Ascending aorta (tissue), 2 donors: Measurements from ENCODE around the gene ACIN1. TPM values are rescaled to one million over a fixed set of nuclear protein-coding genes. Genes with fewer than 3 reads are reported as not detected.

Experiments used
- DNase-seq, 2 donors: peaks; one replicate each; pipeline ENCODE4 v3.0.0-alpha.2; 2019; ENCODE audit warnings: low spot score in 2 of 2
- H3K27ac ChIP-seq, 2 donors: fragments of 200-600 bp; sonication (generic); one replicate each; pipeline ENCODE4 v1.5.1; 2016 to 2017; ENCODE audit warnings: mild to moderate bottlenecking in 1 of 2
- H3K27me3 ChIP-seq: fragments of 200-600 bp; sonication (generic); one replicate; pipeline ENCODE4 v1.5.1; 2017
- H3K36me3 ChIP-seq, 2 donors: fragments of 200-600 bp; sonication (generic); one replicate each; pipeline ENCODE4 v1.5.1; 2016
- H3K4me1 ChIP-seq, 2 donors: fragments of 200-600 bp; sonication (generic); one replicate each; pipeline ENCODE4 v1.5.1; 2016 to 2017; ENCODE audit warnings: mild to moderate bottlenecking in 1 of 2
- H3K4me3 ChIP-seq, 2 donors: fragments of 200-600 bp; sonication (generic); one replicate each; pipeline ENCODE4 v1.5.1; 2016 to 2017; ENCODE audit warnings: mild to moderate bottlenecking in 1 of 2
- H3K9me3 ChIP-seq, 2 donors: fragments of 200-600 bp; sonication (generic); one replicate each; pipeline ENCODE4 v1.5.1; 2016
- CTCF ChIP-seq, 3 experiments: fragments of 200-600 bp in 2 of 3; fragments of 450-650 bp in 1 of 3; sonication (generic) in 2 of 3; IDR thresholded peaks; one replicate each; pipeline ENCODE4 v1.5.1; 2016 to 2019; ENCODE audit warnings: antibody characterized with exemption in 3 of 3, mild to moderate bottlenecking in 1 of 3, moderate library complexity in 1 of 3
- intact Hi-C: fragments of 100-400 bp; cut with DNase I; formaldehyde crosslinking; loops from one replicate; pipeline ENCODE4 v1.15.1; 2023
- total RNA-seq: library from RNA; depleted of rRNA; stranded (reverse); fragments of >200 nt; gene quantifications from one replicate; pipeline ENCODE4 v1.1.0, GENCODE V29; 2016

The ACIN1 gene
- total RNA-seq, 1 donor from 2014 or later: 58.9 TPM

GRCh38 chr14:23049011-23049410 lies 45.9 kb downstream of the ACIN1 start:
- no peak overlapping the region for H3K4me3 ChIP-seq
- no peaks in the 10 kb centered on the region for H3K4me1 ChIP-seq
- no peaks in the 10 kb centered on the region for H3K9me3 ChIP-seq
- H3K36me3 ChIP-seq: no peaks in the 10 kb centered on the region
- no peaks in the 10 kb centered on the region for H3K27me3 ChIP-seq
- no peak for DNase-seq
- TF ChIP-seq CTCF (IDR thresholded peaks at IDR 0.05): no peak
- H3K27ac ChIP-seq: no peak overlapping the region
- intact Hi-C loops: no loop called here

- Histone ChIP-seq H3K27ac (no peak overlapping the region), H3K36me3 (no peaks in the 10 kb centered on the region), H3K4me3 (no peak overlapping the region), H3K4me1 (no peaks in the 10 kb centered on the region), H3K9me3 (no peaks in the 10 kb centered on the region), H3K27me3 (no peaks in the 10 kb centered on the region)
- TF ChIP-seq CTCF (IDR thresholded peaks at IDR 0.05): no peak
- no peak for DNase-seq
- intact Hi-C loops: no loop called here
Observed at GRCh38 chr14:23047751-23048693, 46.9 kb downstream of the ACIN1 start.

GRCh38 chr14:23047034-23047634 lies 47.8 kb downstream of the ACIN1 start:
- TF ChIP-seq CTCF (IDR thresholded peaks at IDR 0.05): no peak
- intact Hi-C loops: no loop called here
- Histone ChIP-seq H3K36me3 (no peaks in the 10 kb centered on the region), H3K9me3 (no peaks in the 10 kb centered on the region), H3K4me3 (no peak overlapping the region), H3K4me1 (no peaks in the 10 kb centered on the region), H3K27me3 (no peaks in the 10 kb centered on the region), H3K27ac (no peak overlapping the region)
- DNase-seq: no peak

- TF ChIP-seq CTCF (IDR thresholded peaks at IDR 0.05): no peak
- no peak for DNase-seq
- no peaks in the 10 kb centered on the region for H3K9me3 ChIP-seq
- no peaks in the 10 kb centered on the region for H3K27me3 ChIP-seq
- no peak overlapping the region for H3K27ac ChIP-seq
- intact Hi-C loops: no loop called here
- no peaks in the 10 kb centered on the region for H3K36me3 ChIP-seq
- H3K4me1 ChIP-seq: no peaks in the 10 kb centered on the region
- no peak overlapping the region for H3K4me3 ChIP-seq
Observed at GRCh38 chr14:23045419-23046357, 49.2 kb downstream of the ACIN1 start.

- Histone ChIP-seq H3K36me3 (no peaks in the 10 kb centered on the region), H3K4me3 (no peak overlapping the region), H3K4me1 (no peaks in the 10 kb centered on the region), H3K27ac (no peak overlapping the region), H3K27me3 (no peaks in the 10 kb centered on the region), H3K9me3 (no peaks in the 10 kb centered on the region)
- intact Hi-C loops: no loop called here
- no peak for TF ChIP-seq CTCF (IDR thresholded peaks at IDR 0.05)
- no peak for DNase-seq
Observed at GRCh38 chr14:23044840-23045239, 50.1 kb downstream of the ACIN1 start.
